HEK293T (cell line): ENCODE results near the gene JAZF1.

Experiments used
- BHLHE40 ChIP-seq: fragments of 450-650 bp; IDR thresholded peaks from 2 replicates; pipeline ENCODE4 v1.6.1; 2016; ENCODE audit warnings: mild to moderate bottlenecking, moderate library complexity, borderline replicate concordance
- L3MBTL2 ChIP-seq: fragments of 450-650 bp; conservative IDR thresholded peaks from 2 replicates; pipeline ENCODE4 v1.6.1; 2016; ENCODE audit warnings: mild to moderate bottlenecking
- PKNOX1 ChIP-seq: fragments of 450-650 bp; IDR thresholded peaks from 2 replicates; pipeline ENCODE4 v1.6.1; 2016

DNA sequence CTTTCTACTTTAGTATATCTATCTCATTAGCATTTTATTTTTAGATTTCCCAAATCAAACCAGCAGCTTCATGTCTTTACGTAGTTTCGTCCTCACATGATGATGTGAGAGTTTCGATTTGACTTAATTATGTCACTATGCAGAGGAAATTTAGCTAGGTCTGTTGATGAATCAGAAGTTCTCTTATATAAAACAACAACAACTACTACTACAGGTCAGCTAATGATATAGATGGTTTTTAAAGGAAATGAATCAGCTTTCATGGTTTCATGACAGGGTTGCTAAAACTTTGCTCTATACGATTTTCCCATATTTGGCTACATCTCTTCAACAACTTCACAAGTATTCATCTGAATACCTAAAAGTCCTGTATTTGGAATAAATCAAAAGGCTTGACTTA is 28.6 kb downstream of the JAZF1 start:
- TF ChIP-seq BHLHE40 (no peak), PKNOX1 (no peak), L3MBTL2 (no peak)
